NCI-H526 (cell line): ENCODE measurements around the gene PTX4.
A peak's percentile ranks its signal among the peaks of the same experiment; 100 is the strongest.

Experiments used
- DNase-seq, 2 experiments: peaks; one replicate each; lab custom pipeline; 2025; lab: John Stamatoyannopoulos, UW

PTX4 gene

GRCh38 chr16:1500465-1501150 lies 11.9 kb upstream of the PTX4 start:
- DNase-seq, result no peak

- DNase-seq, result no peak
Observed at GRCh38 chr16:1499756-1500464, 11.2 kb upstream of the PTX4 start.

- DNase-seq, result no peak
Observed at GRCh38 chr16:1498899-1499676, 10.3 kb upstream of the PTX4 start.

- DNase-seq, result no peak
Observed at GRCh38 chr16:1497014-1497598, 8.4 kb upstream of the PTX4 start.

- no peak for DNase-seq
Observed at GRCh38 chr16:1496464-1496863, 7.7 kb upstream of the PTX4 start.

- no peak for DNase-seq
Observed at GRCh38 chr16:1495889-1496262, 7.1 kb upstream of the PTX4 start.

GRCh38 chr16:1495211-1495888 lies 6.6 kb upstream of the PTX4 start:
- DNase-seq, result no peak

- no peak for DNase-seq
Observed at GRCh38 chr16:1494711-1495110, 6.0 kb upstream of the PTX4 start.

GRCh38 chr16:1494129-1494640 lies 5.4 kb upstream of the PTX4 start:
- peak in 1 of 2 experiments; percentile 37 for DNase-seq

- DNase-seq, result peak in 1 of 2 experiments; percentile 52
Observed at GRCh38 chr16:1493746-1494094, 5.0 kb upstream of the PTX4 start.

GRCh38 chr16:1492923-1493745 lies 4.4 kb upstream of the PTX4 start, which contains the start of gene TELO2:
TSS of gene TELO2 (plus strand) at chr16:1493360. CDS start at chr16:1494282, 922 bp downstream.
- peak in 1 of 2 experiments; percentile 71 for DNase-seq

- no peak for DNase-seq
Observed at GRCh38 chr16:1492082-1492922, 3.6 kb upstream of the PTX4 start.

GRCh38 chr16:1491327-1491726 lies 2.6 kb upstream of the PTX4 start:
- no peak for DNase-seq

- DNase-seq, result no peak
Observed at GRCh38 chr16:1489077-1489476, 333 bp upstream of the PTX4 start.

GRCh38 chr16:1488054-1488601 lies 616 bp downstream of the PTX4 start:
- no peak for DNase-seq

- DNase-seq, result no peak
Observed at GRCh38 chr16:1487395-1488053, 1.2 kb downstream of the PTX4 start.

- no peak for DNase-seq
Observed at GRCh38 chr16:1486551-1487390, 2.0 kb downstream of the PTX4 start.

- no peak for DNase-seq
Observed at GRCh38 chr16:1485847-1486496, 2.8 kb downstream of the PTX4 start.
